Endothelial cell of hepatic sinusoid (primary cell): ENCODE measurements around the gene STK17A.
"Not testable (repeated sequence)": the region's sequence is repeated elsewhere in the genome, so short reads cannot be mapped to it uniquely, and the experiment has no call there.

ENCODE experiments used
- in situ Hi-C: cut with HindIII; loops from 2 replicates; pipeline ENCODE4 v1.10.0; 2017; ENCODE audit warnings: low sequenced_read_pairs

Gene STK17A

GRCh38 chr7:43627798-43628197 lies 44.9 kb downstream of the STK17A start:
- in situ Hi-C loops = not testable (repeated sequence)

GRCh38 chr7:43628431-43628830 lies 45.5 kb downstream of the STK17A start:
- in situ Hi-C loops = no loop called here

GRCh38 chr7:43629857-43630256 lies 46.9 kb downstream of the STK17A start:
- in situ Hi-C loops = no loop called here

- in situ Hi-C loops = no loop called here
Observed at GRCh38 chr7:43630482-43630881, 47.6 kb downstream of the STK17A start.

GRCh38 chr7:43631559-43631958 lies 48.7 kb downstream of the STK17A start:
- in situ Hi-C loops = no loop called here

GRCh38 chr7:43632746-43633145 lies 49.8 kb downstream of the STK17A start:
- in situ Hi-C loops = no loop called here

GRCh38 chr7:43634384-43634783 lies 51.5 kb downstream of the STK17A start:
- in situ Hi-C loops = no loop called here

GRCh38 chr7:43636093-43636492 lies 53.2 kb downstream of the STK17A start:
- in situ Hi-C loops = no loop called here

- in situ Hi-C loops = no loop called here
Observed at GRCh38 chr7:43637114-43637806, 54.4 kb downstream of the STK17A start.

GRCh38 chr7:43639858-43640491 lies 57.1 kb downstream of the STK17A start:
- in situ Hi-C loops = no loop called here

GRCh38 chr7:43640679-43641078 lies 57.8 kb downstream of the STK17A start:
- in situ Hi-C loops = no loop called here

- in situ Hi-C loops = no loop called here
Observed at GRCh38 chr7:43642897-43643630, 60.2 kb downstream of the STK17A start.

- in situ Hi-C loops = no loop called here
Observed at GRCh38 chr7:43643846-43644245, 60.9 kb downstream of the STK17A start.

- in situ Hi-C loops = loop anchor here (5.0 kb wide), 1 partner anchor 57 kb away; no protein-coding TSS in a partner anchor
Observed at GRCh38 chr7:43645699-43646226, 62.9 kb downstream of the STK17A start.

- in situ Hi-C loops = loop anchor here (5.0 kb wide), 1 partner anchor 56 kb away; no protein-coding TSS in a partner anchor
Observed at GRCh38 chr7:43646603-43647338, 63.9 kb downstream of the STK17A start.

GRCh38 chr7:43647339-43647672 lies 64.4 kb downstream of the STK17A start:
- in situ Hi-C loops = loop anchor here (5.0 kb wide), 1 partner anchor 55 kb away; no protein-coding TSS in a partner anchor

- in situ Hi-C loops = loop anchor here (5.0 kb wide), 1 partner anchor 54 kb away; no protein-coding TSS in a partner anchor
Observed at GRCh38 chr7:43647673-43648472, 65.0 kb downstream of the STK17A start.

GRCh38 chr7:43648473-43649406 lies 65.8 kb downstream of the STK17A start:
- in situ Hi-C loops = loop anchor here (5.0 kb wide), 1 partner anchor 54 kb away; no protein-coding TSS in a partner anchor

- in situ Hi-C loops = loop anchor here (5.0 kb wide), 1 partner anchor 52 kb away; no protein-coding TSS in a partner anchor
Observed at GRCh38 chr7:43649755-43650274, 66.9 kb downstream of the STK17A start.
